Measurements from ENCODE around the gene KIF19. TPM values are rescaled to one million over a fixed set of nuclear protein-coding genes. Genes with fewer than 3 reads are reported as not detected.

Gene KIF19
- total and polyA plus RNA-seq, 12 donors = 0.07 to 1.5 (median 0.27) TPM

DNA sequence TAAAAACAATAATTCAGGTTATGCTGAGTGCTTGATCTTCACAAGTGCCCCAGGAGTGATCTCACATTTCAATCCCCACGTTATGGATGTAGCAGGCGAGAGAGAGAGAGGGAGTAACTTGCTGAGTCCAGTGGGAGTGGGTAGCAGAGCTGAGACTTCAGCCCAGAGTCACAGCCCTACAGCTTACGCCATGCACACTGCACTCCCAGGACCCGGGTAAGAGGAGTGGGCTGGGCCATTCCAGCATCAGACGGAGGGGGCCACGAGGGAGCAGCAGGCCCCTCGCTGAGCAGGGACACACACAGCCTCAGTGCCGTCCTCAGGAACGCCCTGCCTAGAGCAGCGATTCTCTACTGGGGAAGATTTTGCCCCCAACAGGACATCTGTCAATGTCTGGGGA, 9.8 kb upstream of the KIF19 start:
- TF ChIP-seq, protein P1, sequence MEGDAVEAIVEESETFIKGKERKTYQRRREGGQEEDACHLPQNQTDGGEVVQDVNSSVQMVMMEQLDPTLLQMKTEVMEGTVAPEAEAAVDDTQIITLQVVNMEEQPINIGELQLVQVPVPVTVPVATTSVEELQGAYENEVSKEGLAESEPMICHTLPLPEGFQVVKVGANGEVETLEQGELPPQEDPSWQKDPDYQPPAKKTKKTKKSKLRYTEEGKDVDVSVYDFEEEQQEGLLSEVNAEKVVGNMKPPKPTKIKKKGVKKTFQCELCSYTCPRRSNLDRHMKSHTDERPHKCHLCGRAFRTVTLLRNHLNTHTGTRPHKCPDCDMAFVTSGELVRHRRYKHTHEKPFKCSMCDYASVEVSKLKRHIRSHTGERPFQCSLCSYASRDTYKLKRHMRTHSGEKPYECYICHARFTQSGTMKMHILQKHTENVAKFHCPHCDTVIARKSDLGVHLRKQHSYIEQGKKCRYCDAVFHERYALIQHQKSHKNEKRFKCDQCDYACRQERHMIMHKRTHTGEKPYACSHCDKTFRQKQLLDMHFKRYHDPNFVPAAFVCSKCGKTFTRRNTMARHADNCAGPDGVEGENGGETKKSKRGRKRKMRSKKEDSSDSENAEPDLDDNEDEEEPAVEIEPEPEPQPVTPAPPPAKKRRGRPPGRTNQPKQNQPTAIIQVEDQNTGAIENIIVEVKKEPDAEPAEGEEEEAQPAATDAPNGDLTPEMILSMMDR (IDR thresholded peaks at IDR 0.05) = no peak
- WGBS, 2 donors = 55 to 64% methylated on average over 10 of the region's 10 CpGs
- H3K9me3 ChIP-seq = peaks cover 0 to 11% (median 0%) of the 10 kb centered on the region in 11 donors
- no peak overlapping the region for H3K27ac ChIP-seq
- H3K36me3 ChIP-seq = no peaks in the 10 kb centered on the region
- H3K27me3 ChIP-seq = no peaks in the 10 kb centered on the region
- intact Hi-C loops (cut with DNase I) = no loop called here
- ATAC-seq = no peak
- DNase-seq = no peak
- no peak overlapping the region for H3K4me3 ChIP-seq
- no peaks in the 10 kb centered on the region for H3K4me1 ChIP-seq

DNA sequence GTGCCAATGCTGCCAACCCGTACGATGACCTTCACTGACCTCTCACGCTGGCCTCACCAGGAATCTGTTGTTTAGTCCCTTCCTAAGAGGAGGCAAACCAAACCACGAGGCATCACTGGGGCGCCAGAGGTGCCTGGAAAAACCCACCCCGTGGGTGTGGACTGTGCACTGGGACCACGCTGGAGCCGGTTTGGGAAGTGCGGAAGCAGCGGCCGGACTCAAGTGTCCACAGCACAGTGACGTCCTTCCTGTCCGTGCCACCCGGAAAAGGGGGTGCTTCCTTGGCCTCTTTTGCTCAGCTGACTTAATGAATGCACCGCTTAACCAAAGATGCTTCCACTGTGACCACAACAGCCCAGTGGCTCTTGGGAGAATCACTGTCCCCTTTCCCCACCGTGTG, 9.0 kb upstream of the KIF19 start:
- intact Hi-C loops (cut with DNase I) = no loop called here
- ATAC-seq = peak in 6 of 8 donors; percentile 17 to 67 (median 44)
- H3K36me3 ChIP-seq = no peaks in the 10 kb centered on the region
- WGBS, 2 donors = 68 to 73% methylated on average over 16 of the region's 16 CpGs
- H3K4me1 ChIP-seq = no peaks in the 10 kb centered on the region
- no peak overlapping the region for H3K4me3 ChIP-seq
- H3K9me3 ChIP-seq = peaks cover 0 to 11% (median 0%) of the 10 kb centered on the region in 11 donors
- TF ChIP-seq, protein P1 (IDR thresholded peaks at IDR 0.05) = no peak
- H3K27ac ChIP-seq = no peak overlapping the region
- H3K27me3 ChIP-seq = no peaks in the 10 kb centered on the region
- no peak for DNase-seq

DNA sequence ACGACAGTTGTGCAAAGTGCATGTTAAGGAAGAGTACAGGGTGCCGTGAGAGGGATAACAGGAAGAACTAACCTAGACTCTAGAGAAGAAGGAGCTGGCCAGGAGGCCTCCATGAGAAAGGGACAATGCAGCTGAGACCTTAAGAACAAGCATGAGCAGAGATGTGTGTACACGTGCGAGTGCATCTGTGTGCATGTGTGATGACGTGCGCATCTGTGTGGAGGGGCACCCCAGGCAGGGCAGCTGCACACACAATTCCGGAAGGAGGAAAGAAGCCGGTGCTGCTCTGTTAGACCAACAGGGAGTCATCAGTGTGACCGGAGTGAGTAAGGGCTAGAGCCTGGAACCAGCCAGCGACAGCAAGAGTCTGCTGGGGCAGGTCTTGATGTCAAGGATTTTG, 7.6 kb upstream of the KIF19 start:
- WGBS, 2 donors = 85 to 89% methylated on average over 10 of the region's 10 CpGs
- no peak for ATAC-seq
- no peaks in the 10 kb centered on the region for H3K9me3 ChIP-seq
- H3K36me3 ChIP-seq = no peaks in the 10 kb centered on the region
- no peaks in the 10 kb centered on the region for H3K4me1 ChIP-seq
- no peak for DNase-seq
- TF ChIP-seq, protein P1 (IDR thresholded peaks at IDR 0.05) = no peak
- no peak overlapping the region for H3K4me3 ChIP-seq
- no peak overlapping the region for H3K27ac ChIP-seq
- no peaks in the 10 kb centered on the region for H3K27me3 ChIP-seq
- intact Hi-C loops (cut with DNase I) = no loop called here

DNA sequence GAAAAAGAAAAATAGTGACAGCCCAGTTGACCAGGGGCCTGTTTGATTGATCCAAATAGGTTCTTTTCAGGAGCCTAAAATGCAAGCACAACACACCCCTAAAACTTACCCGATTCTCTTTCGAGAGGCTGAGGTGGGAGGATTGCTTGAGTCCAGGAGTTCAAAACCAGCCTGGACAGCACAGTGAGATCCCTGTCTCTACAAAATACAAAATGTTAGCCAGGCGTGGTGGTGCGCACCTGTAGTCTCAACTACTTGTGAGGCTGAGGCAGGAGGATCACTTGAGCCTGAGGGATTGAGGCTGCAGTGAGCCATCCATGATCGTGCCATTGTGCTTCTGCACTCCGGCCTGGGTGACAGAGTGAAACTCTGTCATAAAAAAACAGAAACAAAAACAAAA, 1.5 kb upstream of the KIF19 start:
- no peak for ATAC-seq
- intact Hi-C loops (cut with DNase I) = no loop called here
- Histone ChIP-seq H3K4me3 (no peak overlapping the region), H3K27me3 (peaks cover 0 to 26% (median 0%) of the 10 kb centered on the region in 7 donors), H3K27ac (peak overlapping the region in 3 of 10 donors; percentile 53 to 62 (median 56)), H3K4me1 (peaks cover 10 to 22% (median 18%) of the 10 kb centered on the region in 9 donors), H3K36me3 (no peaks in the 10 kb centered on the region), H3K9me3 (no peaks in the 10 kb centered on the region)
- WGBS, 2 donors = 85 to 96% methylated on average over 6 of the region's 6 CpGs
- no peak for DNase-seq
- TF ChIP-seq, protein P1 (IDR thresholded peaks at IDR 0.05) = no peak
